Stimulated activated naive B cell treated with anti-CD40 and anti-IgM and Interleukin-4, amounts not matched to agents 10 μg/mL and 1 μg/mL and 100 μg/mL, for 72 hours (primary cell): ENCODE data around the gene USP20.
A peak's percentile ranks its signal among the peaks of the same experiment; 100 is the strongest.

ENCODE experiments used
- ATAC-seq, 2 donors: fragments of 150-1000 bp; cut with Tn5 transposase; replicated peaks; 2 replicates each; pipeline ENCODE4 v1.10.0; 2021; ENCODE audit warnings: moderate library complexity in 1 of 2
- DNase-seq: peaks from one replicate; pipeline ENCODE4 v3.0.0; 2021
- H3K27ac Mint-ChIP-seq: one replicate; pipeline ENCODE4 v1.8.0; 2022; ENCODE audit warnings: mild to moderate bottlenecking, mixed read lengths
- H3K27me3 Mint-ChIP-seq, 2 donors: one replicate each; pipeline ENCODE4 v1.8.0; 2022; ENCODE audit warnings: mixed read lengths in 2 of 2
- H3K36me3 Mint-ChIP-seq, 2 donors: one replicate each; pipeline ENCODE4 v1.8.0; 2022; ENCODE audit warnings: mixed read lengths in 2 of 2, mild to moderate bottlenecking in 1 of 2
- H3K4me1 Mint-ChIP-seq, 2 donors: one replicate each; pipeline ENCODE4 v1.8.0; 2022; ENCODE audit warnings: mixed read lengths in 2 of 2, mild to moderate bottlenecking in 1 of 2
- H3K4me3 Mint-ChIP-seq, 2 donors: one replicate each; pipeline ENCODE4 v1.8.0; 2022; ENCODE audit warnings: mild to moderate bottlenecking in 2 of 2, mixed read lengths in 2 of 2, moderate library complexity in 1 of 2
- H3K9me3 Mint-ChIP-seq, 2 donors: one replicate each; pipeline ENCODE4 v1.8.0; 2022; ENCODE audit warnings: mixed read lengths in 2 of 2, mild to moderate bottlenecking in 1 of 2

Gene USP20

DNA sequence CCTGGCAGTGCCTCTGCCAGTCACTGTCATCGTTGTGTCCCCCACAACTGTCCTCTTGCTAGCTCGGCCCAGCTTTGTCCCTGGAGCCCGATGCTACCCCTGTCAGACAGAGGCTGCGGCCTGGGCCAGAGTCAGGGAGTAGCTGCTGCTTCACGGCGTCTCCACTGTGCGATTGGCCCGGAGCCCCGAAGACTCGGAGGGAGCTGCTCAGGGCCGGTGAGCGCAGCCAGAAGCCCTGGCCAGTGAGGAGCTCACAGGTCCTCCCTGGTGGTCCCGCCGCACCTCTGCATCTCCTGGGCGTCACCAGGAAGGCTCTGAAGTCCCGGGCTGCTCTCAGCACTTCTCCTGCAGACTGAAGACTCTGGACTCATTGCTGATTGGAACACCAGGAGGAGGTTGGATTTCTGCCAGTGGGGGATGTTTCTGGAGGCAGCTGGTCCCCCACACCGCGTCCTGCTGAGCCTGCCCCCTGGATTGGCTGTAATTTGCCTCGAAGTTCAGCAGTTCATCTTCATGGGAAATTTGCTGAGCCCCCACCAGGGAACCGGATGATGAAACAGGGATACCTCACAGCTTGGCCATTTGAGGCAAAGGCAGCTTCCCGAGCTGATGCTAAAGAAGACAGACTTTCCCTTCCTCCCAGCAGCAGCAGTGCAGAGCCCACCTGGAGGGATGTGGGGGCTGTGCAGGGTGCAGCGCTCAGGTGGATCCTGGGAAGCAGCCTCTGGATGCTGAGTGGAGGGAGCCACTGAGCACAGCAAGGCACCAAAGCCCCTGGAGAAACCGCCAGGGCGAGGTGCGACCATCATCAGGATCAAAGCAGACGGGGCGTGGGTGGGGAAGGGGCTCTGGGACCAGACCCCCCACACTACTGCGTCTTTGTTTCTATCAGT lies 45.6 kb downstream of the USP20 start:
- H3K4me1 Mint-ChIP-seq: peaks cover 22 to 31% of the 10 kb centered on the region in 2 donors
- H3K27ac Mint-ChIP-seq: peak overlapping the region; percentile 84
- no peak for DNase-seq
- H3K4me3 Mint-ChIP-seq: no peak overlapping the region
- no peaks in the 10 kb centered on the region for H3K27me3 Mint-ChIP-seq
- no peak for ATAC-seq
- no peaks in the 10 kb centered on the region for H3K9me3 Mint-ChIP-seq
- peaks cover 35 to 49% of the 10 kb centered on the region in 2 donors for H3K36me3 Mint-ChIP-seq

DNA sequence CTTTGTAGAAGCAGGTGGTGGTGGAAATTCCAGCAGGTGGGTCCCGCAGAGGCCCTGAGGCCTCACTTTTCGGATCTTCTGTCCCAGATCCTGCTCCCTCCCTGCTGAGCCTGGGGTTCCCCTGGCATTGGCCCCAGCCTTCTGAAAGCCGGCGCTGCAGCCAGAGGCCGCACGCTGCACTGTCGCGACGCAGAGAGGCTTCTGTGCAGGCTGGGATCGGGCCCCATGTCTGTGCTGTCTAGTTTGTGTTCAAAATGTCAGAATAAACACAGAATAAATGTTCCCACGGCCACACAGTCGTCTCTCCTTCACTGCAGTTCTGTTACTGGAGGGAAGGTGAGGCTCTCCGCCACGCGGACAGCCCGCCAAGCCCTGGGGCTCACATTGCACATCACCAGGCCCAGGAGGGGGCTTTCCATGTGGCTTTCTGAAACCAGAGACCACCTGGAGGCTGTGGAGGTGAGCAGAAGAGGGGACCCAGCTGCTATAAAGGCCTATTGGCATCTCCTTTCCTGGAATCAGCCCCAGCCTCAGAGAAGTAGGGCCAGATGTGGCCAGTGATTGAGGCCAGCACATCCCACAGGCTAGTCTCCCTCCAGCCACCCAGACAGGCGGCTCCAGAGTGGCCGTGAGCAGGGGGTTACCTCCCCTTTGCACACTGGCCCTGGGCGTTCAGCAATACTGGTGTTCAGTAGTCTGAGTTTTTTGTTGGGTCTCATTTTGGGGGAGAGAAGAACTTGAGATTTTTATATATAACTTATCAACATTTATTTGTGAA lies 46.5 kb downstream of the USP20 start:
- DNase-seq (no peak), ATAC-seq (no peak)
- Mint-ChIP-seq H3K27ac (peak overlapping the region; percentile 71), H3K9me3 (no peaks in the 10 kb centered on the region), H3K4me1 (peaks cover 26 to 37% of the 10 kb centered on the region in 2 donors), H3K4me3 (no peak overlapping the region), H3K27me3 (no peaks in the 10 kb centered on the region), H3K36me3 (peaks cover 33 to 52% of the 10 kb centered on the region in 2 donors)

DNA sequence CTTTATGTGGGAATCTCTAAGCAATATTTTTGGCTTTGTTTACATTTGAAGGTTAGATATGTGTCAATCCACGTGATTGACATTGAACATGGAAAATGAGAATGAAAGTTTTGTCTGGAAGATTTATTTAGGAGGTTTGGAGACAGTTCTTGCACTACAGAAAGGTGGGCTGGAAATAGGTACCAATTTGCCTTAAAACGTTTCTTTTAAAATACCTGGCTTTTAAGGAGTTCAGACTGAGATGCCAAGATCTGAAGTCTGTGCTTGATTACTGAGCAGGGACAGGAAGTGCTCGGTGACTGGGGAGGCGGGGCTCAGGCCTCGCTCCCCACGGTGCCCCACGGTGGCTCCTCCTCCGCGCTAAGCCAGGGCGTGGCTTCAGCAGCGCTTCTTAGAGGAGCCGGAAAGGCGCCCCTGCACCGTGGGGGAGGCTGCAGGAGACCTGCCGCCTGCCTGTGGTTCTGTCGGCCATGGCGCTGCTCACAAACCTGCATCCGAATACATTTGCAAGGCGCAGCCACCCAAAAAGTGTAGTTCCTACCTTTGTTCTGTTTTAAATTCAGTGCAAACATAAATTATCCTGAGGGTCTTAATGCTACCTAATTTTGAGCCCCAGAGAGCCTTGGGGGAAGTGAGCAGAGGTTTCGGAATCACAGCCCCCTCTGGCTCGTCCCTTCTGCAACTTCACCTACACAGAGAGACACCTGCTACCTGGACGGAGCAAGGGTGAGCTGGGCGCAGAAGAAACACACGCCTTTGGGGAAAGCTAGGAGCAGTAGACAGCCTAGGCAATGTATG lies 49.2 kb downstream of the USP20 start:
- Mint-ChIP-seq H3K27ac (peak overlapping the region; percentile 99), H3K9me3 (peaks cover under 1 to 1% of the 10 kb centered on the region in 2 donors), H3K36me3 (peaks cover 39 to 63% of the 10 kb centered on the region in 2 donors), H3K4me1 (peaks cover 47 to 59% of the 10 kb centered on the region in 2 donors), H3K4me3 (peak overlapping the region; percentile 86 to 91), H3K27me3 (no peaks in the 10 kb centered on the region)
- ATAC-seq: peak; percentile 49 to 55
- peak; percentile 92 for DNase-seq

DNA sequence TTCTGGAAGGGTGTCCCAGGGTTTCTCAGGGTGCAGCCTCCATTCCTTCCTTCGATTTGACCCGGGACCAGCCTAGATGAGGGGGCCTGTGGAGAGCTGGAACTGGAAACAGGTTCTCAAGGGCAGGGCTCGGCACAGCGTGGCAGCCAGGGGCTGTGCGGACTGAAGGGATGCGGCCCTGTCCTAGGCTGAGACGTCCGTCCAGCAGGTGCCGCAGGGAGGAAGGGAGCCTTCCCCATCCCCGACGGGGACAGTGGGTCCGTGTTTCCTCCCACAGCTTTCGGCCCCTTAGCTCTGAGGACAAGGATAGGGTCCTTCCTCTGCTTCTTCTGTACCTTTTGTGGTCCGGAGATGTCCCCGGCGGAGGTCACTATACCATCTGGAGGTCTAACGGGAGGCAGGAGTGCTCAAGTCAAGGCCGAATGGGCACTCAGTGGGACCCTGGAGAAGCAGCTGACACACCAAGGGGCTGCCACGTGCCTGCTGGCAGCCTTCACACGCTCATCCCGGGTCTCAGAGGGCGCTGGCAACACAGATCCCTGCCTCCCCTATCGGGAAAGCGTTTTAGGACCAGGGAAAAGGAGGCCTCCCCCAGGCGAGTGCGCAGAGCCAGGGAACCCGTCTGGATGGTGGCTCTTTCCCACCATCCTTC lies 49.9 kb downstream of the USP20 start:
- H3K4me3 Mint-ChIP-seq: peak overlapping the region; percentile 86 to 91
- H3K27me3 Mint-ChIP-seq: no peaks in the 10 kb centered on the region
- peaks cover 6 to 7% of the 10 kb centered on the region in 2 donors for H3K9me3 Mint-ChIP-seq
- ATAC-seq: peak in 1 of 2 donors; percentile 3
- H3K27ac Mint-ChIP-seq: peak overlapping the region; percentile 99
- peak; percentile 58 for DNase-seq
- peaks cover 42 to 63% of the 10 kb centered on the region in 2 donors for H3K36me3 Mint-ChIP-seq
- H3K4me1 Mint-ChIP-seq: peaks cover 54 to 66% of the 10 kb centered on the region in 2 donors

DNA sequence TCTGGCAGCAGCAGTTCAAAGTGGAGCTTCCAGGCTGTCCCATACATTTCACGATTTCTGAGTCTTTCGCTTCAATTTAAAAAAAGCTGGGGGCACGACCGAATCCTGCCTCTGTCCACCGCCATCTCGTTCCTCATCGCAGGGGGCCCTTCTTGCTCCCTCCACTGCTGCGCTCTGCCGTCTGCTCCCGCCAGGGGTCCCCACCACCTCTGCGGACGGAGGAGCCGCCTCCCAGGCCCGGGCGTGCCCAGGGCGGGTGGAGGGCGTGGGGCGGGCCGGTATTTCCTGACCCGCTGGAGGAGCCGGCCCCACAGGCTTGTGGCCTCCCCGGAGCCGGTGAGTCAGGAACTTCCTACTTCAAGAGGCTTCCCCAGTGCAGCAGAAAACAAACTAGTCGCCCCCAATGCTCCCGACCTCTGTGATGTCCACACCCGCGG lies 50.4 kb downstream of the USP20 start:
- H3K27me3 Mint-ChIP-seq: no peaks in the 10 kb centered on the region
- ATAC-seq: peak; percentile 33 to 40

DNA sequence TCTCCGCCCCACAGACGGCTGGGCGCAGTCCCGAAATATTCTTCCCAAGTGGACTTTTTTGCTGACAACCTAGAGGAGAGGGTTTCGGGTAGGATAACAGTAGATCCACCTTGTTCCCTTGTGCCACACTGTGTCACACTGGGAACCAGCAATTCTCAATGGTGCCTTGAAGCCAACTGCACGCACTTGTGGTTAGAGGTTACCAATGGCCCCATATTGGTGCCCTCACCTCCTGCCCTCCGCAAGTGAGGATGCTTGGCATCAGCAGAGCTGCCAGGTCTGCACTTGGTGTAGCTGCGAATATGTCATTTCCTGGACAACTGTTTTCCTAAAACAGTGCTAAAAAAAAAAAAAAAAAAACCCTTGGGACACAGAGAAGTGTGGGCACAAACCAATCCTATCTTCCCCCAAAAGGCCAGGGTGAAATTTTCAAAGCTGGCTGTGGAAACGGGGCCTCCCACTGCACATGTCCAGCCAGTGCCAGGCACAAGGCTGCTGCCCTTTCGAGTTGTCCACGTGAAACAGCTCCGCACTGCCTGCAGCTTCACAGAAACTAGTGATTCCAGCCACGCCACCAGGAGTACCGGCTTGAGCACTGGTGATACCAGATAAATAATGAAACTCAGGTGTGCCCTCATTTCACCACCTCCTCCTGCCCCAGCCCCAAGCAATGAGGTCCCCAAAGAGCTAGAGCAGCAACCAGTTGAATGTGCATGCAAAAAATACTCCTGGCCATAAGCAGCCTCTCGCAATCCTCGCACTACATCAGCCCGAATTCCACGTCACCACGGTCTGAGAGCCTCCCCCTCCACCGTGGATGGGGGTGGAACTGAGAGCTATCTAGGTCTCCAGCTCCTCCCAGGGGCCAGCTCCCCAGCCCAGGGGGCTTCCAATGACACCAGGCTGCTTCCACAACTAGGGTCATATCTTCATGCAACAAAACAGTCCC lies 51.2 kb downstream of the USP20 start:
- Mint-ChIP-seq H3K9me3 (peaks cover 6 to 7% of the 10 kb centered on the region in 2 donors), H3K27ac (peak overlapping the region; percentile 99), H3K4me1 (peaks cover 59 to 80% of the 10 kb centered on the region in 2 donors), H3K36me3 (peaks cover 48 to 68% of the 10 kb centered on the region in 2 donors), H3K4me3 (peak overlapping the region; percentile 86 to 91), H3K27me3 (no peaks in the 10 kb centered on the region)
- ATAC-seq (no peak), DNase-seq (peak; percentile 46)

More for the DNA sequence above, 50.4 kb downstream of the USP20 start:
- Mint-ChIP-seq H3K36me3 (peaks cover 44 to 64% of the 10 kb centered on the region in 2 donors), H3K4me1 (peaks cover 56 to 71% of the 10 kb centered on the region in 2 donors), H3K9me3 (peaks cover 6 to 7% of the 10 kb centered on the region in 2 donors), H3K4me3 (peak overlapping the region; percentile 86 to 91), H3K27ac (peak overlapping the region; percentile 99)
- DNase-seq: peak; percentile 92

DNA sequence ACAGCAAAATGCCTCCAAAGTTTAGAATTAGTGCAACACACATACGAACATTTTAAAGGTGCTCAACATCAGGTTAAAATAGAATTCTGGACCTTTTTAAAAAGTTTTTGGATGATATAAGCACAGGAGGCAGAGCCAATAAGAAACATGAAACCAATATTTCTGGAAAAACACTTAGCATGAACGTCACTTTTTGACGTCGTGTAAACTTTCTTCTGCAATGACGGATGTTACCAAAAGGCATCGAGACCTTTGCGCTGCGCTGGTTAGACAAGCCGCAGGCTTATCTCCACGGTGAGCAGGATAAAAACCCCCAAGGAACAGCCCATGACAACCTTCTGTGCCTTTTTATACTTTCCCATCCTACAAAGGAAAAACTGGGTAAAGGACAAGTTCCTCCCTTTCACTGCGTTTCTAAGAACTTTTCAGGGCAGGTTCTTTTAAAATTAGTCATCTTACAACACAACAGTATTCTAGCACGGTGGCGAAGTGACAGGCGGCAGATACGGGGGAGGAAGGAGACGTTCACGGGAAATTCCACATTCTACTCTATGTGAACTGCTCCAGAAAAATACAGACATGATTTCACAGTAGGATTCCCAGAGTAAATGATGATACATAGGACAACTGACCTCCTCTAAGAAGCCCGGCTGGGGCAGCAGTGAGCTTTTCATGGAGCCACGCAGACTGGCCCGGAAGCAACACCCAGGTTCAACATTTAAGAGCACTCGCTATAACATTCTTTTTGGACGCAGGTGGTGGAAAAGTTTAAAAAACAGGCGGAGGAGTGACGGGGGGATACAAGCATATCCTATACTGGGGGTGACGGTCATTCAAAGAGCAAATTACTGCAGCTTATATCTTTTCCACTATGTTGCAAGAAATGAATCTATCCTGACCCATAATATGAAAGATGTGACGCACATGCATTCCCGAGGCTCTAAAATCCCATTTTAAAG lies 52.4 kb downstream of the USP20 start:
- DNase-seq (peak; percentile 71), ATAC-seq (peak; percentile 17 to 22)
- H3K36me3 Mint-ChIP-seq: peaks cover 56 to 72% of the 10 kb centered on the region in 2 donors
- peak overlapping the region; percentile 86 to 91 for H3K4me3 Mint-ChIP-seq
- no peaks in the 10 kb centered on the region for H3K27me3 Mint-ChIP-seq
- H3K27ac Mint-ChIP-seq: peak overlapping the region; percentile 99
- H3K4me1 Mint-ChIP-seq: peaks cover 67 to 90% of the 10 kb centered on the region in 2 donors
- peaks cover 6 to 7% of the 10 kb centered on the region in 2 donors for H3K9me3 Mint-ChIP-seq

DNA sequence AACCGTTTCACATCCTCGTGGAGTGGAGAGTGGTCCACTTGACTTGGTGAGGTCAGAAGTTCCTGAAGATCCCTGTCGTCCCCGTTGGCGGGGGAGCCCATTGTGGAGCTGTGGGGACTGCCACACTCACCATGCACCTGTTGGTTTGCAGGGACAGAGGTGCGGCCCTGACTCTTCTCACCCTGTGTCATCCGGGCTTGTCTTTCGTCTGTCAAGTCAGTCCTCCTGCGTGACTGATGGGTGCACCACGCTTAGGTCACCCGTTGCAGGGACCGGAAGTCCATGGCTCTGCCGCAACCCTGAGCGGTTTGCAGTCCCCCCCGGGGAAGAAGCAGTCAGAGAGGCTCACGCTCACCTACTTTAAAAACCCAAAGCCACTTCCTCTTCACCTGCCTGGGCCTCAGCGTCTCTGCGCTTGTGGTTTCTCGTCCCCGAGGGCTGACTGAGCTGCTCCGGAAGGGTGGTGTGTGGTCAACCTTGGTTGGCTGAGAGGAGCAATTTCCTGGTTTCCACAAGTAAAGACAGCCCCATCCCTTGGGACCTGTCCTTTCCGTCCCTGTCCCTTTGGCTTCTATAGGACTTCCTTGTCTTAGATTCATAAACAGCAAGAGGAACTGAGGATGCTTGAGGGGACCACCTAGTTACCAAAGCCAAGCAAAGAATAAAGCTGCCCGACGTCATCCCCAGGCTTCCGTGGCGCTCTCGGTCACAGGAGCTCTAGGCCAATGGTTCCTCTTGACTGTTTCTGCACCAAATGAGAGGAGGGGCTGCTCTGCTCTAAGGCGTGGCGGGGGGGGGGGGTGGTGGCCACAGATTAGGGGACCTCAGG lies 53.2 kb downstream of the USP20 start:
- peaks cover 60 to 78% of the 10 kb centered on the region in 2 donors for H3K36me3 Mint-ChIP-seq
- ATAC-seq: peak; percentile 62 to 67
- H3K27me3 Mint-ChIP-seq: no peaks in the 10 kb centered on the region
- H3K9me3 Mint-ChIP-seq: peaks cover 6 to 7% of the 10 kb centered on the region in 2 donors
- DNase-seq: peak; percentile 96
- peak overlapping the region; percentile 86 to 91 for H3K4me3 Mint-ChIP-seq
- H3K27ac Mint-ChIP-seq: peak overlapping the region; percentile 99
- peaks cover 71 to 95% of the 10 kb centered on the region in 2 donors for H3K4me1 Mint-ChIP-seq

DNA sequence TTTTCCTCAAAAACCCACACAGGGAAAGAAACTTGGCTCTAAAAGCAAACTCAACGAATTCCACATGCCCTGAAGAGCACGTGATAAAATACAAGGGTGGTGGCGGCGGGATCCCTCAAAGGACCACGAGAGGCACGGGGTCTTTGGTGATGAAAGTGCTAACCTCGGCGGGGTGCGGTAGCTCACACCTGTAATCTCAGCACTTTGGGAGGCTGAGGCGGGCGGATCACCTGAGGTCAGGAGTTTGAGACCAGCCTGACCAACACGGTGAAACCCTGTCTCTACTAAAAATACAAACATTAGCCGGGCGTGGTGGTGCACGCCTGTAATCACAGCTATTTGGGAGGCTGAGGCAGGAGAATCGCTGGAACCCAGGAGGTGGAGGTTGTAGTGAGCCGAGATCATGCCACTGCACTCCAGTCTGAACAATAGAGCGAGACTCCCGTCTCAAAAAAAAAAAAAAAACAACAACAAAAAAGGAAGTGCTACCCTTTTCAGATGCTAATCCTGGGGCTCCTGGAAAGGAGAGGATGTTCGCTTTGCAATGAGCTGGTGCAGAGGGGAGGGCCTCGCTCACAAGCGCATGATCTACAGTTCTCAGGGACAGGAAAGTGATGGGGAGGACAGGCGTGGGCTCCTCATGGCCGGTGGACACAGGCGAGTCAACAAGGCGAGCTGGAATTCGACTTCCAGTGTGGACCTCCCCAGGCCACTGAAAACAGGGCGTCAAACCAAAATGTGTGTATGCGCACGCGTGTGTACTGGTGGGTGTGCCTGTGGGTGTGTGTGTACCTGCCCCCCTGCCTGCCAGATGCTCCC lies 54.1 kb downstream of the USP20 start:
- DNase-seq (peak; percentile 32), ATAC-seq (no peak)
- peaks cover 6 to 7% of the 10 kb centered on the region in 2 donors for H3K9me3 Mint-ChIP-seq
- H3K36me3 Mint-ChIP-seq: peaks cover 63 to 82% of the 10 kb centered on the region in 2 donors
- peak overlapping the region; percentile 86 to 91 for H3K4me3 Mint-ChIP-seq
- no peaks in the 10 kb centered on the region for H3K27me3 Mint-ChIP-seq
- H3K27ac Mint-ChIP-seq: peak overlapping the region; percentile 99
- peaks cover 67 to 92% of the 10 kb centered on the region in 2 donors for H3K4me1 Mint-ChIP-seq

DNA sequence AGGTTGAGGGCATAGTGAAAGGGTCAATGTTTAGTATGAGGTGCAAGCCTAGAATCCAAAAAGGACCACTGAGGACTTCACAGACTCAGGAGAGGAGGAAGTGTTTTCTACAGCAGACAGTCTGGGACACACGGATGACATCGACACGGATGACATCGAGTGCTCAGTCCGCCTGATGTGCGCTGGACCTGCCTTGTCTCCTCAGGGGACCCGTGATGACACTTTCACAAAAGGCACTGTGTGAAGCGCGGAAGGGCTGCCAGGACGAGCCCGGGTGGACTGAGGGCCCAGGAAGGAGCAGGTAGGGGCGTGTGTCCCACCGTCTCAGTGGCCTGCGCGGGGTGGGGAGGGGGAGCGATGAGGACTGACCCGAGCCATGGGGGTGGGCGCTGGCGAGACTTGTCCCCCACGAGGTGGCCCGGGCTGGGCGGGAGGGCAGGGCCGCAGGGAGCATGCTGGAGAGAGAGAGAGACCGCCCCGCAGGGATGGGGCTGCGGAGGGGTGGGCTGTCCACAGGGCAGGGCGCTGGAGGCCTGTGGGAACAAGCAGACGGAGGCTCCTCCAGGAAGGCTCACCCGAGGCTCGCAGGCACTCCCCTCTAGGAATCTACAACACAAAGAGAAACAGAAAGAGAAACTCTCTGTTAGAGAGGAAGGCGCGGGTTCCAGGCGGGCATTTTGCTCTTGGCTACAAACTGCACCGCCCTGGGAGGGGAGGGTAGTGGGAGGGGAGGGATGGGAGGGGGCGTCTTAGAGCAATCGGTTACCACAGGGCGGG lies 54.9 kb downstream of the USP20 start:
- DNase-seq (peak; percentile 40), ATAC-seq (no peak)
- peaks cover 61 to 92% of the 10 kb centered on the region in 2 donors for H3K4me1 Mint-ChIP-seq
- peaks cover 6 to 7% of the 10 kb centered on the region in 2 donors for H3K9me3 Mint-ChIP-seq
- H3K4me3 Mint-ChIP-seq: peak overlapping the region; percentile 86 to 91
- H3K36me3 Mint-ChIP-seq: peaks cover 63 to 83% of the 10 kb centered on the region in 2 donors
- H3K27me3 Mint-ChIP-seq: no peaks in the 10 kb centered on the region
- H3K27ac Mint-ChIP-seq: peak overlapping the region; percentile 99
